NB4 (cell line): ENCODE measurements around the gene TGM6.

Experiments used
- DNase-seq: peaks from one replicate; pipeline ENCODE4 v3.0.0; 2010; ENCODE audit warnings: low read depth
- H3K4me3 ChIP-seq: one replicate; pipeline ENCODE4 v1.5.1; 2011; ENCODE audit warnings: mild to moderate bottlenecking, low read depth, low read length, moderate library complexity
- CTCF ChIP-seq: IDR thresholded peaks from one replicate; pipeline ENCODE4 v1.5.1; 2012; ENCODE audit warnings: low read depth, low read length
- MAX ChIP-seq: IDR thresholded peaks from 2 replicates; pipeline ENCODE4 v1.6.1; 2011; ENCODE audit warnings: low read depth, low read length
- MYC ChIP-seq: IDR thresholded peaks from 2 replicates; pipeline ENCODE4 v1.6.1; 2011; ENCODE audit warnings: low read depth, low read length
- POLR2A ChIP-seq: IDR thresholded peaks from 2 replicates; pipeline ENCODE4 v1.6.1; 2011; ENCODE audit warnings: mild to moderate bottlenecking; ENCODE audit not compliant: insufficient read length; ENCODE audit errors: extremely low read depth

TGM6 gene

GRCh38 chr20:2449386-2449785 lies 68.7 kb downstream of the TGM6 start:
- TF ChIP-seq MYC = no peak
- no peak for TF ChIP-seq MAX
- DNase-seq = no peak
- H3K4me3 ChIP-seq = no peak overlapping the region

- H3K4me3 ChIP-seq = no peak overlapping the region
- no peak for DNase-seq
- TF ChIP-seq CTCF = no peak
- TF ChIP-seq POLR2A = no peak
- TF ChIP-seq MAX = no peak
- no peak for TF ChIP-seq MYC
Observed at GRCh38 chr20:2451422-2451821, 70.7 kb downstream of the TGM6 start.

GRCh38 chr20:2451939-2452732 lies 71.4 kb downstream of the TGM6 start:
- no peak overlapping the region for H3K4me3 ChIP-seq
- peak; percentile 78 for DNase-seq
- TF ChIP-seq POLR2A (no peak), MAX (peak; percentile 45; the same call in 1 of the 2 replicates), MYC (peak; percentile 44; the same call in 1 of the 2 replicates), CTCF (peak; percentile 92)

GRCh38 chr20:2453792-2454191 lies 73.1 kb downstream of the TGM6 start:
- H3K4me3 ChIP-seq = no peak overlapping the region
- no peak for DNase-seq
- TF ChIP-seq MAX (no peak), CTCF (no peak), POLR2A (no peak), MYC (no peak)

- H3K4me3 ChIP-seq = no peak overlapping the region
- DNase-seq = no peak
- TF ChIP-seq MYC = no peak
- no peak for TF ChIP-seq POLR2A
- TF ChIP-seq CTCF = no peak
- TF ChIP-seq MAX = no peak
Observed at GRCh38 chr20:2455771-2456497, 75.2 kb downstream of the TGM6 start.

- H3K4me3 ChIP-seq = no peak overlapping the region
- TF ChIP-seq POLR2A (no peak), MAX (no peak), CTCF (no peak), MYC (no peak)
Observed at GRCh38 chr20:2458919-2459499, 78.3 kb downstream of the TGM6 start.

More at GRCh38 chr20:2458919-2459499, 78.3 kb downstream of the TGM6 start:
- no peak for DNase-seq
